Left colon (tissue), 2 donors: ENCODE results near the gene DNAJC17. TPM values are rescaled to one million over a fixed set of nuclear protein-coding genes. Genes with fewer than 3 reads are reported as not detected.

Source experiments
- ATAC-seq: fragments of 200-7000 bp; cut with Tn5 transposase; one replicate; pipeline ENCODE4 v1.9.1; 2020; ENCODE audit warnings: mild to moderate bottlenecking, moderate library complexity
- DNase-seq, 2 donors: peaks; one replicate each; pipeline ENCODE4 v3.0.0-alpha.2; 2020
- intact Hi-C, 2 donors: fragments of 100-400 bp; cut with DNase I in 1 of 2; cut with micrococcal nuclease in 1 of 2; formaldehyde crosslinking; loops; one replicate each; pipeline versions ENCODE4 v1.11.2 to v1.14.0; 2022; cut with DNase I, micrococcal nuclease
- total RNA-seq, 2 donors: library from RNA; stranded (reverse); fragmentation: NEBNext Ultra II Directional; extraction: Animal tissue kit (Norgen Biotek cat#: 25700); gene quantifications; one replicate each; pipeline ENCODE4 v1.2.1, GENCODE V29; 2021
- donor health status: DM: no; HTN: no; CAD: no.
- donor health status: DM: yes; HTN: yes; CAD: no.

The DNAJC17 gene
- total RNA-seq, 2 donors from 2014 or later: 32.8 to 36.9 TPM

DNA sequence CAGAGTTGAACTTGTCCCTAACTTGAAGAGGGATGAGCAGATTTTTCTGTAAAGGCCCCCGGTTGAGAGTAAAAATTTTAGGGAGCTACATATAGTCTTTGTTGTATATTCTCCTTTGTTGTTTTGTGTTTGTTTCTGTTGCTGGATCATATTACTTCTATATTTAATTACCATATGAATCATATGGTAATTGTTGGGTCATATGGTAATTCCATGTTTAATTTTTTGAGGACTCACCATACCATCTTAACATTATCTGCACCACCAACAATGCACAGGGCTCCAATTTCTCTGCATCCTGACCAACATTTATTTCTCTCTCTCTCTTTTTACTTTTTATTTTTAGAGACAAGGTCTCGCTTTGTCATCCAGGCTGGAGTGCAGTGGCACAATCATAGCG lies 7.8 kb downstream of the DNAJC17 start:
- no peak for DNase-seq
- no peak for ATAC-seq
- intact Hi-C loops: no loop called here

DNA sequence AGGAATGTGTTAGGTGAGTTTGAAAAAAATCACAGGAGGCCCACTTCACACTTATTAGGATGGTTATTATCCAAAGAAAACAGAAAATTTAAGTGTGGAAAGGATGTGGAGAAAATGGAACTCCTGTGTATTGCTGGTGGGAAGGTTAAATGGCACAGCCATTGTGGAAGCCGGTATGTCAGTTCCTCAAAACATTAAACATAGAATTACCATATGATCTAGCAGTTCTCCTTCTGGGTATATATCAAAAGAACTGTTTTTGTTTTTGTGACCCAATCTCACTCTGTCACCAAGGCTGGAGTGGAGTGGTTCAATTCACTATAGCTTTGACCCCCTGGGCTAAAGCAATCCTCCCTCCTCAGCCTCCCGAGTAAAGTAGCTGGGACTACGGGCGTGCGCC lies 10.8 kb downstream of the DNAJC17 start:
- intact Hi-C loops: no loop called here
- ATAC-seq (no peak), DNase-seq (no peak)

DNA sequence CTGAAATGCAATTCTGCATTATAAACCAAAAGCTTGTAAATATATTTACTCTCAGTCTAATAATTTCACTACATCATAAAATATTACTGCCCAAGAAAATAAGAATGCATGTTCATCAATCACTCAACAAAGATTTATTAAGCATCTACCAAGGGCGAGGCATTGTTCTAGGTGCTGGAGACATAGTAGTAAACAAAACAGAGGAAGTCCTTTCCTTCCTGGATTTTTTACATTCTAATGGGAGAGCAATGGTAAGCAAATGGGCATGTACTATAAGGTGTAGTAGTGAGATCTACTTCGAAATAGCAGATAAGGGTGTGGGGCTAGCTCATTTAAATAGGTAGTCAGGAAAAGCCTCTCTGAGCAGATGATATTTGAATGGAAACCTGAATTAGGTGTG lies 11.2 kb downstream of the DNAJC17 start:
- intact Hi-C loops: no loop called here
- DNase-seq (no peak), ATAC-seq (no peak)

DNA sequence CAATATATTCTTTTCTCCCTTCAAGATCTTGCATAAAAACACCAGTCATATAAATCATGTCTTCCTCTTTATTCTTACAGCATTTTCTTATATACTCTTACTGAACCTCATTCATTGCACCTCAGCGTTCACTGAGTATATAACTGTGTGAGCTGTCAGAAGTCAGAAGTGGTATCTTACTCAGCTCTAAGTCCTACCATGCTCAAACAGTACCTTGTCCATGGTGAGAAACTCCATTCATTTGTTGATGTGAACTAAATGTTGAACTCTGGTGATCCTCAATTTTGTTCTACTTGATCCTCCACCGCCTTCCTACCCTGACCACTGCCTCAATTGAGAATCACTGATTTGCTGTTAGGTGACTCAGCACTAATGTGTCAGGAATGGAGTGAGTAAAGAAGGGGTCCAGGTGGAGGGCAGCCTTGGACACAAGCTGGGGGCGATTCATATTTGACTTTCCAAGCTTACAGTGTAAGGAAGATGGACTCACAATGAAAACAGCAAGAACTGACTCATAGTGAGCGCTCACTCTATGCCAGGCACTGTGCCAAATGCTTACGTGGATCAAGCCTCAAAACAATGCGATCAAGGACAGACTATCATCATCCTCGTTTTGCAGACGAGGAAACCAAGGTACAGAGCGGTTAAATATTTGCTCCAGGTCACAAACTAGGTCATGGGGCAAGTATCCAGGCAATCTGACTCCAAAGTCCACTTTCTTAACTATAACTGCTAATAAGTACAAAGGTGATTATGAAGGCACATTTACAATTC lies 13.9 kb downstream of the DNAJC17 start:
- intact Hi-C loops: no loop called here
- DNase-seq: peak; percentile 82 to 87
- ATAC-seq: peak; percentile 88

DNA sequence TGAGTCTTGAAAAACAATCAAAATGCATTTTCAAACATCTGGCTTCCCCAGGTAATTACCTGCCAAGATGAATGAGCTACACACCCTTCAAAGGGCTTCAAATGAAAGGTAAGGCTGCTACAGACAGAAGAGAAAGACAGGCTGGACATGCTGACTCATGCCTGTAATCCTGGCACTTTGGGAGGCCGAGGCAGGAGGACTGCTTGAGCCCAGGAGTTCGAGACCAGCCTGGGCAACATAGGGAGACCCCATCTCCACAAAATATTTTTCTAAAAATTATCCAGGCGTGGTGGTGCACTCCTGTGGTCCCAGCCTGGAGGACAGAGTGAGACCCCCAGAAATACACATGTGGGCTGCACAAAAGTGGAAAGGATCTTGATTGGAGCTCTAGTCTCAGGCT lies 14.9 kb downstream of the DNAJC17 start:
- DNase-seq: no peak
- ATAC-seq: peak; percentile 20
- intact Hi-C loops: no loop called here

DNA sequence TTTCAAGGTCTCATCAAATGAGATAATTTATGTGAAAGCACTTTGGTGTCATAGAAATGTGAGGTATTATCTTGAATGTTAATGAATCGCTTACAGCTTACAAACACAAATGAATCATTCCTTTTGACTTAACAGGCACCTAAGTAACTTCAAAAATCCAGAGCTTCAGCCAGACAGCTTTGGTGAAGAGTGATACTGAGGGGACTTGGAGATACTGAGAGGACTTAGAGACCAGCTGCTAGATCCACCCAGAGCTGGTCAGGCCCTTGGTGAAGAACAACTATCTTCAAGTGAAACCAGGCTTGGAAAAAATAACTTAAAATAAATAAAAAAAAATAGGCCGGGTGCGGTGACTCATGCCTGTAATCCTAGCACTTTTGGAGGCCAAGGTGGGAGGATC lies 16.6 kb downstream of the DNAJC17 start:
- DNase-seq (no peak), ATAC-seq (no peak)
- intact Hi-C loops: no loop called here

DNA sequence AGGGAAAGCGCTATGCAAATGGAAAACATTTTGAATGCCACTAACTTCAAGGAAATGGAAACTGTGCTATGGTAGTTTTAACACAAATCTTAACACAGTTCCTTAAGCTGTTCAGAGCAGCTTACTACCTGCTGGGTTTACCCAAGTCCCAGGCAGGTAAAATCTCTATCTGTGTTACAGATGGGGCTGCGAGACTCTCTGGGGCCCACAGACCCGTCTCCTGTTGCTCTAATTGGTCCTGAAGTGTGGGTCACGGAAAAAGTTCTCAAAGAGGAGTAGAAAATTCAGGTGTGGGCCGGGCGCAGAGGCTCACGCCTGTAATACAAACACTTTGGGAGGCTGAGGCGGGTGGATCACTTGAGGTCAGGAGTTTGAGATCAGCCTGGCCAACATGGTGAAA lies 17.3 kb downstream of the DNAJC17 start:
- intact Hi-C loops: no loop called here
- no peak for ATAC-seq
- DNase-seq: no peak

DNA sequence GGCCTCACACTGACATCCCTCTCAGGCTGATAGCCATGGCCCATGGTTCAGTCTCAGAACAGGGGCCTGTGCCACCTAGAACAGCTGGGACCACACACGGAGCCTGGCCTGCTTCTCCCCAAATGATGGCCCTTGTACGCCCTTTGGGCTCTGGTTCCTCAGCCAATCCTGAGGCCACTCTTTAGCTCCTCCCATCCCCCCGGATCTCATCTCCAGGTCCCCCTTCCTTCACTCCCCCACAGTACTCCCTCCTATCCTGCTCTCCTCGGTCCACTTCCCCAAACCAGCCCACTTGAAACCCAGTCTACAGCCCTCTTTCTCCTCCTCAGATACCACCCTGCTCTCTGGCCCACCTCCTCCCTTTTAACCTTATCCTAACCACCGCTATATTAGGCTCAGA lies 18.2 kb downstream of the DNAJC17 start:
- DNase-seq: no peak
- intact Hi-C loops: no loop called here
- ATAC-seq: no peak

DNA sequence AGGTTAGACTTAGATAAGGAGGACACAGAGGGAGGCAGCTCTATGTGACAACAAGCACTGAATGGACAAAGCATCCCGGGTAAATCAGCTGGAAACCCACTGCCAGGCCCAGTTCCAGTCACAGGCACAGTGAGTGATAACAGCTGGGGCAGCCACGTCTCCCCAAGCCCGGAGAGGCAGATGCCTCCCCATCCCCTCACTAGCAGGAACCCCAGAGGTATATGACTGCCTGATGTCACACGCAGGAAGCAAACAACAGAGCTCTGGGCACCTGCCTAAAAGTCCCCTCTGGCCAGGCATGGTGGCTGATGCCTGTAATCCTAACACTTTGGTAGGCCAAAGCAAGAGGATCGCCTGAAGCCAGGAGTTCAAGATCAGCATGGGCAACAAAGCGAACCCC lies 19.3 kb downstream of the DNAJC17 start:
- DNase-seq (peak in 1 of 2 donors; percentile 29), ATAC-seq (peak; percentile 30)
- intact Hi-C loops: no loop called here

DNA sequence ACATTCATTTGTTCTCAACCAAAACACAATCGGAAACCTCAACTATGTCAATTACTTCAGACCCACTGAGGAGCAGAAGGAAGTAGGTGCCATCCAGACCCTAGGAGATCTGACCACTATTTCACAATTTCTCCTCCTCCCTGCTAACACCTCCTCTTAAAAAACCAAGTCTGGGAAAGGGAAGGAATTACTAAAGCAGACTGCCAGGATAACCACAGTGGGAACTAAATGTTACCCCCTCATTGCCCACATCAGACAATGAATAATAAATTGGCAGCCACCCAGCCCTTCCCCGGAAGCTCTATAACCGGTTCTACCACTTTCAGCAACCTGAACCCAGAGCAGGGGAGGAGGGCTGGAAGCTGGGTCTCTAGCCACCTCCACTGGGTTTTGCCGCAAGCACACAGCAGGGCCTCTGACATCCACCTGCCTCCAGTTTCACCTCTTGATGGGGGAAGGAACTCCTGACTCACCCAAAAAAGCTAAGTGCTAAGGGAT lies 19.9 kb downstream of the DNAJC17 start:
- DNase-seq (peak; percentile 72 to 77), ATAC-seq (peak; percentile 78)
- intact Hi-C loops: no loop called here

DNA sequence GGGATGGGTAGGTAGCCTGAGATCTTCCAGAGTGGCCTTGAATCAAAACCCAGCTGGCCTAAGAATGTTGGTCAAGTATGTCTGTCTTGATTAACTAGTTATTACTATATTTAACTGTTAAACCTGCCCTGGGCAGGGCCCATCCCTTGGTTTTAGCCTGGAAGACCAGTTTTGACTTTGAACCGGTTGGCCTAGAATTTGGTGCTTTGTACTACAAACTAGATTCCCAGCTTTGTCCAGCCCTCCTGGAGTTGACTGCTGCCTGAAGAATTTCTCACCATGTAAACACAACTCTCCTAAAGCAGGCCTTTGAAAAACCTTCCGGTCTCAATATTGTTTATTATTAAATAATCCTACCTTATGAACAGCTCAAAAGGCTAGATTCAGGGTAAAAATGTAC lies 21.5 kb downstream of the DNAJC17 start:
- ATAC-seq (no peak), DNase-seq (no peak)
- intact Hi-C loops: no loop called here

DNA sequence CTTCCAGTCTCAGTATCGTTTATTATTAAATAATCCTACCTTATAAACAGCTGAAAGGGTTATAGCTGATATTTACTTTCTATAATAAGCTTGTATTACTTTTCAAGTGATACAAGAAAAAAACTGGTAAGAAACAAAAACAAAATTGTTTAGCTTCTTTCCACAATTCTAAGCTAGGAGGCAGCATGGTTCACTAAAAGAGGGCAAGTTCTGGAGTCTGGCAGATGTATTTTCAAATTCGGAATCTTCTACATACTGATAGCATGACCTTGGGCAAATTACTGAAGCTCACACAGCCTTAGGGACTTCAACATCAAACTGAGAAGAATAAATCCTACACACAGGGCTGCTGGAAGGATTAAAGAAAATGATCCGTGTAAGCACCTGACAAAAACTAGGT lies 22.1 kb downstream of the DNAJC17 start:
- intact Hi-C loops: no loop called here
- no peak for ATAC-seq
- DNase-seq: no peak

DNA sequence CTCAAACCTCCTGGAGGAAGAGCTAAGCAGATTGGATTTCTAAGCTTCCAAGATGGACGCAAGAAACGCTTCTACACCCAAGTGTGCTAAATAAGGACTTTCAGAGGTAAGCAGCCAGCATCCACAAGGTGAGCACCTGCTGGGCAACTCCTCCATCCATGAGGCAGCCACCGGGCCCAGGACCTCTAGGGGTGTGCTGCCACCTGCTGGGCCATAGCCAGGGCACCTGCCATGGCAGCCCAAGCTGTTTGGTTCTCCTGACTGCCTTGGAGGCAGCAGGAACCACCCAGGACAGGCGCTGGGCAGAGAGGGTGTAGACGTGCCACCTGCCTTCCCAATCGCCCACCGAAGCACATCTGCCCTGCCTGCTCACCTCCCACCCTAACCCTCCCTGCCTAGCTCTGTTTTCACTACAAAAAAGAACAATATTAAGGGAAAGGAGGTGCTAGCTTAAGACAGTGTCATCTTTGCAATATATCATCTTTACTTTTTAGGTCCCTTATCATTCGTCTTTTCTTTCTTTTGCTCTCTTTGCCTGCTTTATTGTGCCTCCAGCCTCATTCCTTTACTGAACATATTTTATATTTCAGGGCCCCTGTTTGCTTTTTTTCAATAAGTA lies 24.6 kb downstream of the DNAJC17 start:
- intact Hi-C loops: no loop called here
- peak; percentile 74 to 89 for DNase-seq
- ATAC-seq: peak; percentile 83

DNA sequence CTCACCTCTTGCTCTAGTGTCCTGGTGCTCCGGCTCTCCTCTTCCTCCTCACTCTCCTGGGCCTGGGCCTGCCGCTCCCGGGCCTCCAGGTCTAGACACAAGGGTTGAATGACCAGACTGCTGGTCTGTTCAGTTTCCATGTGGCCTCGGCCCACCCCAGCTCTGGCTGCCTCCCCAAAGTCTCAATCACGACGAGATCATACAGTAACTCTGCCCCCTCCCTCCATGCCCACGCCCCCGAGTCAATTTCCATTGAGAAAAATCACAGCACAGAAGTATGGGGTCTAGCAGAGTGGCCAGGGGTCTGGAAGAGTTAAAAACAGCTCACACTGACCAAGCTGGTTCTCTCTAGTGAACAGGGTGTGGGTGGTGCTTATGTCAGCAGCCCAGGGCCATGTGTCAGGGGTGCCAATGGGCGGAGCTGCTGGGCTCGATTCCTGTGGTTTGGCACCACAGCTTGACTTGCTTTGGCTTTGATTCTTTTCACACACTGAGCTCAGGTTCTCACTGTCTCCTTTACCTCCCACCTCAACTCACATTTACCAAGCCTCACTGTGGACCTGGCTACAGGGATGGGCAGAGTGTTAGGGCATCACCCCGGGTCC lies 30.6 kb downstream of the DNAJC17 start:
- ATAC-seq (peak; percentile 48), DNase-seq (no peak)
- intact Hi-C loops: no loop called here

DNA sequence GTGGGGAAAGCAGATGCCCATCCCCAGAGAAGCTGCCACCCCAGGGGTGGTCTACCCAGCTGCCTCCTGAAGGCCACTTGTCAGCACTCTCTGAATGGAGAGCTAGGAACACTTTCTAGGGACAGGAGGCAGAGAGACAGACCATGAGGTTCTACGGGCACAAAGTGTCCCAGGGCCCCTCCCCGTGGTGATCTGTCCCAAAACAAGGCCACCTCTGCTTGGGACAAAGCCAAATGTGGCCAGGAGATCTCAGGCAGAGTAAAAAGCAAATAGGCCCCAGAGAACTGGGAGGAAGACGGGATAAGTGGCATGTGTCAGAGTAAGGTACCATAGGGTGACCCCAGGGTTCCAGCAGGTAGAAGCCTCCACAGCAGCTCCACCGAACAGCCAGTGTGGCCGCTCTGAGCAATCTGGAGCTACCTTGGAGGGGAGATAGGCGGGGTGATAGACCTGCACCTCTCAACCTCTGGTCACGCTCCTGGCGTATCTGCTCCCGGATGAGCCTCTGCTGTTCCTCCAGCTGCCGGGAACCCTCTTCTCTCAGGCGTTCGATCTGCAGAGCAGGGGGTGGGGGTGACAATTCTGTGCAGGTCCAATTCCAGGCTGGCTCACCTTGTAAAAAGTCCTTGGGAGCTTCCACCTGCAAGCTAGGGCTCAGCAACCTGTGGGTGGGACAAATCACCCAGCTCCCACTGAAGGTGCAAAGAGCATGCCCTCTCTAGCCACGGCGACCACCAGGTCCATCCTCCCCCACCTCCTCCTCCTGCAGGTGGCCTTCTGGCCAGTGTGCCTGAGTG lies 31.3 kb downstream of the DNAJC17 start:
- intact Hi-C loops: no loop called here
- ATAC-seq (no peak), DNase-seq (no peak)

DNA sequence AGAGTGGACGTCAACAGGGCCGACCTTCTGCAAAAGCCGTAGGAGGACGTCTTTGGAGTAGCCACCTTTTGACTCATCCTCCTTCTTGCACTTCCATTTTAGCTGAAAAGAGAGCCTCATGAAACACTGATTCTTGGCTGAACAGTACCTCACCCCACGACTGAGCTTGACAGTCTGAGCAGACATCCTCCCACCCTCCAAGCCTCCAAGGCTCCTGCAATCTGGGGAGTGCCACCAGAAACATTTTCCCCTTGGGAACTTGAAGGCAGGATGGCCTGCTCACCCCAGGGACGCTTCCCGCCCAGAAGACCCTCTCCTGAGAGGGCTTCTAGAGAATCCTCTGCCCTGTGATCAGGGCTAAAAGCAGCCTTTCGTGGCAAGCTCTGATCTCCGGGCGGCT lies 32.3 kb downstream of the DNAJC17 start:
- intact Hi-C loops: no loop called here
- no peak for DNase-seq
- ATAC-seq: no peak

DNA sequence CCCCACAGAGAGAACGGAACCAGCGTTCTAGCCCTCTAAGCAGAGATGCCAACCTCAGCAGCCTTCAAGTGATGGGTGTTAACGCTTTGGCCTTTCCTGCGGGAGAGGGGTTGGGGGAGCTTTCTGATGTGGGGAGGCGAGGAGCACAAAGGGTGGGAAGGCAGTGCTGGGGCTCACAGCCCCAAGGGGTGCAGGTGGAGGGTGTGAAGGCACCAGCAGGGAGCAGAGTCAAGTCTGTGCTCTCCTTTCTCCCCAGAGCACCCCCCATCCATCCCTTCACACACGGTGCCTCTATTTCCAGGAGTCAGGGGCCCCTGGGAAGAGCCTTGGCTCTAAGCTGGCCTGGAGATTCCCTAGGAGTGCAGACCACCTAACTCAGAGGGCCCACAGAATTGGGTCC lies 33.4 kb downstream of the DNAJC17 start:
- no peak for DNase-seq
- no peak for ATAC-seq
- intact Hi-C loops: no loop called here

DNA sequence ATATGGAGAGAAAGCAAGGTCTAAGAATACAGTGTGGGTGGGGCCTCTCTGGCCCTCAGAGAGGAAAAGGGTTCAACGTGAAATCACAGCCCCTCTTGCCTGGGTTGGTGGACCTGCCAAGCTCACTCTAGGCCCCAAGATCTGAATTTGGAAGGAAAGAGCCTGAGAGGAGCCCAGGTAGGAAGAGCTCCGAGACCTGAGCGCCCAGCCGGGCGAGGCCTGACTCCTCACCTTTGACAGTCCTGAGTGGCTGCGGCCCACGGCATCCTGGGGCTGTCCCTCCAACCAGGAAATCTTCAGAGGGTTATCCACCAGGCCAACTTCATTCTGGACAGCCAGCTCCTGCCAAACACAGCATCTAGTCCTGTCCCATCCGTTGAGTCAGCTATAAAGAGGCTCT lies 33.8 kb downstream of the DNAJC17 start:
- no peak for DNase-seq
- ATAC-seq: no peak
- intact Hi-C loops: no loop called here

DNA sequence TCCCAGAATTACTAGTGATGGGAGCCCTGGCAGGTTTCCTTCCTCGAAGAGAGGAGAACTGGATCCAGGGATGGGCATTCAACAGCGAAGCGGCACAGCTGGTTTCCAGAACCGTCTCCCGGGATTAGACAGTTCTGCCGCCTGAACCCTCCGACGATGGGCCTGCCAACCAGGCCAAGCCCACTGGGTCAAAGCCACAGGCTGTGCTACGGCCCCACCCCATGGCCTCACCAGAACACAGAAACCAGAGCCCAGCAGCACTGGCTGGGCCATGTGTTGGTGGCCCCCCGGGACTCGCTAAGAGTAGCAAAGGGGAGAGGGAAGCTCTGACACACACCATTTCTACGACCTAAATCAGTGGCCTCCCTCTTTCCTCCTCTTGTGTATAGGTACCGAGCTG lies 35.3 kb downstream of the DNAJC17 start:
- DNase-seq (no peak), ATAC-seq (no peak)
- intact Hi-C loops: no loop called here

DNA sequence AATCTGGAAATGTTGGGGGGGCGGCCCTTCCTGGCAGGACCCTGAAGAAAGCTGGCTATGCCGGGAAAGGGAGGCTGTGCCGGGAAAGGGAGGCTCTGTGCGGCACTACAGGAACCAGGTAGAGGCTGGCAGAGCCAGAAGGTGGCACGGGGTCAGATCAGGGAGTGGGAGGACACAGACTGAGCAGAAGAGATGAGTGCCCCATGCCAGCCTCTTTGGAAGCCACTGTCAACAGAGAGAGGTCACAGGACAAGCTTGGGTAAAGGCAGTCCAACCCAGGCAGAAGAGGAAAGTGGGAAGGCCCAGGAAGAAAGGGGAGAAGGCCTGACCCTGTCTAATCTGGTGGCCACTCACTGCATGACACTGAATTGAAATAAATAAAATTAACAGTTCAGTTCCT lies 36.0 kb downstream of the DNAJC17 start:
- intact Hi-C loops: no loop called here
- ATAC-seq: no peak
- no peak for DNase-seq
